SK-N-SH (cell line): ENCODE results near the gene BZW2. TPM values are rescaled to one million over a fixed set of nuclear protein-coding genes. Genes with fewer than 3 reads are reported as not detected.

Experiments used
- CTCF ChIA-PET: fragments of 300-600, 350-600 bp; formaldehyde crosslinking; extraction: SDS; loops from one replicate; lab custom pipeline; 2021; lab: Yijun Ruan, JAX
- POLR2A ChIA-PET: fragments of 350-600 bp; sonication (Branson Sonifier 250); formaldehyde crosslinking; extraction: SDS; loops from one replicate; lab custom pipeline; 2020; ENCODE audit warnings: antibody characterized with exemption, inconsistent platforms; lab: Yijun Ruan, JAX
- DNase-seq: peaks from one replicate; pipeline ENCODE4 v3.0.0; 2012
- H2AFZ ChIP-seq: fragments of 200-600 bp; sonication (generic); 2 replicates; pipeline ENCODE4 v1.8.1; 2016; ENCODE audit warnings: antibody characterized with exemption, mild to moderate bottlenecking, low read depth
- H3F3A ChIP-seq: fragments of 200-600 bp; sonication (generic); replicated peaks from 2 replicates; pipeline ENCODE3; 2016; ENCODE audit warnings: antibody characterized with exemption, mild to moderate bottlenecking; ENCODE audit not compliant: insufficient read depth
- H3K27ac ChIP-seq, 2 experiments: fragments of 200-500 bp in 1 of 2; fragments of 200-600 bp in 1 of 2; sonication (Bioruptor generic) in 1 of 2; sonication (generic), shearing (Covaris generic) in 1 of 2; 2 replicates each; pipeline versions ENCODE4 v1.5.1 to v1.6.1; 2014 to 2016; ENCODE audit warnings: low read depth in 2 of 2, inconsistent platforms in 1 of 2, low read length in 1 of 2, mild to moderate bottlenecking in 1 of 2, mixed read lengths in 1 of 2
- H3K27me3 ChIP-seq: fragments of 200-600 bp; sonication (generic), shearing (Covaris generic); 2 replicates; pipeline ENCODE4 v1.6.1; 2016; ENCODE audit warnings: mixed run types; ENCODE audit not compliant: insufficient read depth
- H3K36me3 ChIP-seq, 2 experiments: fragments of 200-500 bp in 1 of 2; fragments of 200-600 bp in 1 of 2; sonication (Bioruptor generic) in 1 of 2; sonication (generic) in 1 of 2; replicated peaks in 1 of 2; 2 replicates each; pipeline versions ENCODE3 to v1.5.1; 2014 to 2016; ENCODE audit warnings: low read length in 1 of 2, mild to moderate bottlenecking in 1 of 2; ENCODE audit not compliant: insufficient read depth in 2 of 2, control insufficient read depth in 1 of 2
- H3K4me1 ChIP-seq, 2 experiments: fragments of 200-500 bp in 1 of 2; fragments of 200-600 bp in 1 of 2; sonication (Bioruptor generic) in 1 of 2; sonication (generic), shearing (Covaris generic) in 1 of 2; 2 replicates each; pipeline versions ENCODE4 v1.5.1 to v1.6.1; 2014 to 2016; ENCODE audit warnings: low read depth in 1 of 2, low read length in 1 of 2, mixed run types in 1 of 2; ENCODE audit not compliant: insufficient read depth in 2 of 2, control insufficient read depth in 1 of 2
- H3K4me2 ChIP-seq: fragments of 200-600 bp; sonication (generic), shearing (Covaris generic); 2 replicates; pipeline ENCODE4 v1.6.1; 2017; ENCODE audit warnings: mixed run types
- H3K4me3 ChIP-seq, 2 experiments: fragments of 200-500 bp in 1 of 2; fragments of 200-600 bp in 1 of 2; sonication (Bioruptor generic) in 1 of 2; sonication (generic), shearing (Covaris generic) in 1 of 2; 2 replicates each; pipeline versions ENCODE4 v1.5.1 to v1.8.1; 2014 to 2016; ENCODE audit warnings: low read depth in 2 of 2, inconsistent platforms in 1 of 2, low read length in 1 of 2, mild to moderate bottlenecking in 1 of 2, mixed read lengths in 1 of 2, moderate library complexity in 1 of 2
- H3K79me2 ChIP-seq: fragments of 200-600 bp; sonication (generic); 2 replicates; pipeline ENCODE4 v1.8.1; 2017; ENCODE audit warnings: mild to moderate bottlenecking; ENCODE audit not compliant: insufficient read depth
- H3K9ac ChIP-seq: fragments of 200-600 bp; sonication (generic); 2 replicates; pipeline ENCODE4 v1.6.1; 2017; ENCODE audit warnings: mixed run types
- H3K9me2 ChIP-seq: fragments of 200-600 bp; sonication (generic); 2 replicates; pipeline ENCODE4 v1.6.1; 2017; ENCODE audit warnings: mixed run types
- H3K9me3 ChIP-seq: fragments of 200-600 bp; sonication (generic); 2 replicates; pipeline ENCODE4 v1.6.1; 2017; ENCODE audit warnings: mixed run types, mild to moderate bottlenecking, moderate library complexity
- H4K20me1 ChIP-seq: fragments of 200-600 bp; sonication (generic); 2 replicates; pipeline ENCODE4 v1.6.1; 2017; ENCODE audit warnings: mild to moderate bottlenecking, mixed run types; ENCODE audit not compliant: insufficient read depth
- CHD2 ChIP-seq: fragments of 150-350 bp; IDR thresholded peaks from 2 replicates; pipeline ENCODE4 v1.6.1; 2018; ENCODE audit warnings: low read length; ENCODE audit not compliant: partially characterized antibody
- ELF1 ChIP-seq: IDR thresholded peaks from 2 replicates; pipeline ENCODE4 v1.4.0; 2012
- EP300 ChIP-seq, 2 experiments: IDR thresholded peaks; 2 replicates each; pipeline versions ENCODE4 v1.4.0 to v1.6.1; 2012; ENCODE audit warnings: borderline replicate concordance in 1 of 2, low read depth in 1 of 2, low read length in 1 of 2
- EZH2phosphoT487 ChIP-seq: fragments of 200-600 bp; sonication (generic); IDR thresholded peaks from 2 replicates; pipeline ENCODE4 v1.6.1; 2017; ENCODE audit warnings: low read depth, mixed run types, mild to moderate bottlenecking, antibody characterized with exemption, moderate library complexity, borderline replicate concordance
- FOXJ3 ChIP-seq: sonication (generic); formaldehyde crosslinking; IDR thresholded peaks from 2 replicates; pipeline ENCODE4 v1.5.1; 2020; ENCODE audit warnings: mild to moderate bottlenecking, missing genetic modification reagents
- FOXM1 ChIP-seq: IDR thresholded peaks from 2 replicates; pipeline ENCODE4 v1.4.0; 2012; ENCODE audit warnings: low read depth, mild to moderate bottlenecking
- GATA2 ChIP-seq: sonication (generic); formaldehyde crosslinking; IDR thresholded peaks from 2 replicates; pipeline ENCODE4 v1.5.0; 2020; ENCODE audit warnings: mild to moderate bottlenecking, missing genetic modification reagents
- JUND ChIP-seq: IDR thresholded peaks from 2 replicates; pipeline ENCODE4 v1.4.0; 2012
- MEF2A ChIP-seq: IDR thresholded peaks from 2 replicates; pipeline ENCODE4 v1.4.0; 2012; ENCODE audit warnings: low read depth, borderline replicate concordance
- MXI1 ChIP-seq: IDR thresholded peaks from 2 replicates; pipeline ENCODE4 v1.6.1; 2012; ENCODE audit warnings: mild to moderate bottlenecking, low read depth, low read length, improper control_type of control experiment
- NFIC ChIP-seq: IDR thresholded peaks from 2 replicates; pipeline ENCODE4 v1.4.0; 2012; ENCODE audit warnings: borderline replicate concordance
- RFX5 ChIP-seq: IDR thresholded peaks from 2 replicates; pipeline ENCODE4 v1.6.1; 2012; ENCODE audit warnings: mild to moderate bottlenecking, improper control_type of control experiment, low read length
- SIN3A ChIP-seq: IDR thresholded peaks from 2 replicates; pipeline ENCODE4 v1.6.1; 2012; ENCODE audit warnings: low read depth, mild to moderate bottlenecking, low read length, moderate library complexity, borderline replicate concordance
- SMC3 ChIP-seq: IDR thresholded peaks from 2 replicates; pipeline ENCODE4 v1.6.1; 2012; ENCODE audit warnings: low read depth, low read length, improper control_type of control experiment
- TCF12 ChIP-seq: IDR thresholded peaks from 2 replicates; pipeline ENCODE4 v1.4.0; 2012
- YY1 ChIP-seq: IDR thresholded peaks from 2 replicates; pipeline ENCODE4 v1.4.0; 2012; ENCODE audit warnings: low read depth, mild to moderate bottlenecking
- ZBTB33 ChIP-seq: IDR thresholded peaks from 2 replicates; pipeline ENCODE4 v1.4.0; 2012; ENCODE audit warnings: low read depth, borderline replicate concordance
- whole genome bisulfite sequencing: methylation state at CpG from one replicate; pipeline ENCODE4 v1.1.6; 2017; ENCODE audit warnings: low lambda C conversion rate; 5-methylcytosine and 5-hydroxymethylcytosine counted together
- polyA plus RNA-seq, 3 experiments: library from polyadenylated mRNA; depleted of rRNA; stranded (reverse); fragments of >200 nt; gene quantifications; 2 replicates each; pipeline ENCODE4 v1.2.3, GENCODE V29; 2012
- TF ChIP-seq, protein P1 (sequence below): IDR thresholded peaks from 2 replicates; pipeline ENCODE4 v1.4.0; 2012; ENCODE audit warnings: low read depth, borderline replicate concordance
- TF ChIP-seq, protein P2 (sequence below): IDR thresholded peaks from 2 replicates; pipeline ENCODE4; 2012
- TF ChIP-seq, protein P3 (sequence below): fragments of 150-350 bp; IDR thresholded peaks from 2 replicates; pipeline ENCODE4 v1.6.1; 2016; ENCODE audit warnings: mild to moderate bottlenecking, low read depth, low read length
- TF ChIP-seq, protein P4 (sequence below): fragments of 150-350 bp; IDR thresholded peaks from 2 replicates; pipeline ENCODE4 v1.6.1; 2017; ENCODE audit warnings: antibody characterized with exemption, low read length, low read depth, borderline replicate concordance

Gene BZW2
- polyA plus RNA-seq, 1 of the 3 experiments (the other 2 are of a cell fraction) = 71.9 TPM

GRCh38 chr7:16649196-16649595 is 3.2 kb downstream of the BZW2 start:
- Histone ChIP-seq H3K9me2 (no peaks in the 10 kb centered on the region), H3K27me3 (no peaks in the 10 kb centered on the region), H3K4me3 (no peak overlapping the region)
- DNase-seq = no peak
- TF ChIP-seq, protein P1, sequence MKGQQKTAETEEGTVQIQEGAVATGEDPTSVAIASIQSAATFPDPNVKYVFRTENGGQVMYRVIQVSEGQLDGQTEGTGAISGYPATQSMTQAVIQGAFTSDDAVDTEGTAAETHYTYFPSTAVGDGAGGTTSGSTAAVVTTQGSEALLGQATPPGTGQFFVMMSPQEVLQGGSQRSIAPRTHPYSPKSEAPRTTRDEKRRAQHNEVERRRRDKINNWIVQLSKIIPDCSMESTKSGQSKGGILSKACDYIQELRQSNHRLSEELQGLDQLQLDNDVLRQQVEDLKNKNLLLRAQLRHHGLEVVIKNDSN = no peak
- TF ChIP-seq MXI1 (no peak), EZH2phosphoT487 (no peak), ELF1 (no peak), YY1 (no peak), GATA2 (no peak), FOXJ3 (no peak), TCF12 (no peak), EP300 (IDR thresholded peaks at IDR 0.05; ENCODE audit: borderline replicate concordance in 1 of 2, low read depth in 1 of 2, low read length in 1 of 2) (no peak), CHD2 (no peak), NFIC (no peak), JUND (no peak), SIN3A (no peak)
- TF ChIP-seq, protein P2, sequence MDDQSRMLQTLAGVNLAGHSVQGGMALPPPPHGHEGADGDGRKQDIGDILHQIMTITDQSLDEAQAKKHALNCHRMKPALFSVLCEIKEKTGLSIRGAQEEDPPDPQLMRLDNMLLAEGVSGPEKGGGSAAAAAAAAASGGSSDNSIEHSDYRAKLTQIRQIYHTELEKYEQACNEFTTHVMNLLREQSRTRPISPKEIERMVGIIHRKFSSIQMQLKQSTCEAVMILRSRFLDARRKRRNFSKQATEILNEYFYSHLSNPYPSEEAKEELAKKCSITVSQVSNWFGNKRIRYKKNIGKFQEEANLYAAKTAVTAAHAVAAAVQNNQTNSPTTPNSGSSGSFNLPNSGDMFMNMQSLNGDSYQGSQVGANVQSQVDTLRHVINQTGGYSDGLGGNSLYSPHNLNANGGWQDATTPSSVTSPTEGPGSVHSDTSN = no peak
- TF ChIP-seq, protein P3, sequence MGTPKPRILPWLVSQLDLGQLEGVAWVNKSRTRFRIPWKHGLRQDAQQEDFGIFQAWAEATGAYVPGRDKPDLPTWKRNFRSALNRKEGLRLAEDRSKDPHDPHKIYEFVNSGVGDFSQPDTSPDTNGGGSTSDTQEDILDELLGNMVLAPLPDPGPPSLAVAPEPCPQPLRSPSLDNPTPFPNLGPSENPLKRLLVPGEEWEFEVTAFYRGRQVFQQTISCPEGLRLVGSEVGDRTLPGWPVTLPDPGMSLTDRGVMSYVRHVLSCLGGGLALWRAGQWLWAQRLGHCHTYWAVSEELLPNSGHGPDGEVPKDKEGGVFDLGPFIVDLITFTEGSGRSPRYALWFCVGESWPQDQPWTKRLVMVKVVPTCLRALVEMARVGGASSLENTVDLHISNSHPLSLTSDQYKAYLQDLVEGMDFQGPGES = no peak
- TF ChIP-seq, all 33 proteins: peak for 0
- Histone ChIP-seq H2AFZ (no peak overlapping the region), H4K20me1 (peaks cover 38% of the 10 kb centered on the region; the same call in 1 of the 2 replicates), H3K4me1 (peaks cover 18 to 22% of the 10 kb centered on the region in 2 experiments; a peak in 3 of 4 replicates), H3K36me3 (no peaks in the 10 kb centered on the region), H3K4me2 (peak overlapping the region; percentile 12; the same call in 1 of the 2 replicates), H3K79me2 (peaks cover 83% of the 10 kb centered on the region), H3K27ac (no peak overlapping the region), H3K9me3 (no peaks in the 10 kb centered on the region), H3K9ac (no peak overlapping the region), H3F3A (peaks cover 17% of the 10 kb centered on the region)
- POLR2A ChIA-PET = no interaction called here
- WGBS = 78% methylated on average over 1 of the region's 1 CpG
- CTCF ChIA-PET = no interaction called here

DNA sequence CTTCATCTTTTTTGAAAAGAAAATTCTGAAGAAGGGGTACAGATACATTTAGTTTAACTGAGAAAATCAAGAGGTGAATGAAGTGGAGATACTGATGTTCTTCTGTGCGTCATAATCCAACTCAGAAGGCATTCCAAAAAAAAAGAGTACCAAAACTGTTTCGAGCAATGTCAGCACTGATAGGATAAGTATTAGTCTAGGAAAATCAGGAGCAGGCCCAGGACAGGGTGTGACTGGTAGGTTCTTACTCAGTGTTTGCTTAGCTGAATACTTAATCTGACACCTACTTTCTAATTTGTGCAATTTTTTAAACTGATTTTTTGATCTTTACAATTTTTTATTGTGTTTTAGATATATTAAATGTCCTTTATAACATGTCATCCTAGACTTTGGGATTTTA is 4.3 kb downstream of the BZW2 start:
- Histone ChIP-seq H4K20me1 (peaks cover 38% of the 10 kb centered on the region; the same call in 1 of the 2 replicates), H3K4me2 (no peak overlapping the region)
- CTCF ChIA-PET = no interaction called here

More for the DNA sequence above, 4.3 kb downstream of the BZW2 start:
- no peak overlapping the region for H2AFZ ChIP-seq
- 92% methylated on average over 2 of the region's 2 CpGs for WGBS
- peaks cover 7% of the 10 kb centered on the region for H3F3A ChIP-seq
- peaks cover 0 to 4% of the 10 kb centered on the region in 2 experiments for H3K36me3 ChIP-seq
- peaks cover 86% of the 10 kb centered on the region for H3K79me2 ChIP-seq
- H3K9ac ChIP-seq = no peak overlapping the region
- H3K27ac ChIP-seq = no peak overlapping the region
- no peaks in the 10 kb centered on the region for H3K27me3 ChIP-seq
- TF ChIP-seq EZH2phosphoT487 = no peak
- TF ChIP-seq SMC3 = no peak
- TF ChIP-seq, protein P4, sequence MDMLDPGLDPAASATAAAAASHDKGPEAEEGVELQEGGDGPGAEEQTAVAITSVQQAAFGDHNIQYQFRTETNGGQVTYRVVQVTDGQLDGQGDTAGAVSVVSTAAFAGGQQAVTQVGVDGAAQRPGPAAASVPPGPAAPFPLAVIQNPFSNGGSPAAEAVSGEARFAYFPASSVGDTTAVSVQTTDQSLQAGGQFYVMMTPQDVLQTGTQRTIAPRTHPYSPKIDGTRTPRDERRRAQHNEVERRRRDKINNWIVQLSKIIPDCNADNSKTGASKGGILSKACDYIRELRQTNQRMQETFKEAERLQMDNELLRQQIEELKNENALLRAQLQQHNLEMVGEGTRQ = no peak
- TF ChIP-seq RFX5 = no peak
- no peak for TF ChIP-seq YY1
- TF ChIP-seq, protein P3 = no peak
- TF ChIP-seq ZBTB33 = no peak
- TF ChIP-seq EP300 (IDR thresholded peaks at IDR 0.05; ENCODE audit: borderline replicate concordance in 1 of 2, low read depth in 1 of 2, low read length in 1 of 2) = no peak
- TF ChIP-seq GATA2 = no peak
- no peak for TF ChIP-seq ELF1
- TF ChIP-seq SIN3A = no peak
- TF ChIP-seq FOXM1 = no peak
- TF ChIP-seq MEF2A = no peak
- no peaks in the 10 kb centered on the region for H3K9me2 ChIP-seq
- no peak overlapping the region for H3K4me3 ChIP-seq
- no peaks in the 10 kb centered on the region for H3K9me3 ChIP-seq
- peaks cover 17% of the 10 kb centered on the region in 2 experiments; a peak in 3 of 4 replicates for H3K4me1 ChIP-seq
- DNase-seq = no peak
- POLR2A ChIA-PET = no interaction called here
